Measurements from ENCODE around the gene FBXO11.

Gene FBXO11

DNA sequence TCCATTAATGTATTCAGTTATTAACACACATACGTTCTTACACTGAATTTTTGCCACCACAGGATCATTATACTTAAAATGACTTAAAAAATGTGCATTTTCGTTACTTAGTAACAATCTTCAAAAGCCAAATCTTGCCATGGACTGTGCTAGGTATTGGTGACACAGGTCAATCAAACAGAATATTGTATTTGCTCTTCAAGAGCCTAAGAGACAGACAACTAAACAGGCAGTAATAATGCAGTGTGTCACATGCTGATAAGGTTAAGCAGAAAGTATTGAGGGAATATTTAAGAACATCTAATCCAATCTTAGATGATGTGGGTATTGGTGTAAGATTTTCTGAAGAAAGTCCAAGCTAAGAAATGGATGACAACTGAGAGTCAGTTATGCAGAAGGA, 56.9 kb downstream of the FBXO11 start:
- Histone ChIP-seq H4K20me1 (ENCODE audit: insufficient read depth, low read length) (no peaks in the 10 kb centered on the region), H3K27ac (ENCODE audit: low read length) (no peak overlapping the region), H3F3A (ENCODE audit: insufficient read depth, low read length) (no peaks in the 10 kb centered on the region), H3K9me3 (replicated peaks; ENCODE audit: insufficient read depth, low read length) (no peaks in the 10 kb centered on the region), H3K36me3 (replicated peaks; ENCODE audit: insufficient read depth, low read length) (no peaks in the 10 kb centered on the region), H2AFZ (ENCODE audit: low read length) (no peak overlapping the region), H3K9ac (ENCODE audit: low read length) (no peak overlapping the region), H3K9me2 (replicated peaks; ENCODE audit: insufficient read depth, low read length) (no peaks in the 10 kb centered on the region), H3K27me3 (replicated peaks; ENCODE audit: insufficient read depth, low read length) (no peaks in the 10 kb centered on the region), H3K4me2 (ENCODE audit: low read depth, low read length) (no peak overlapping the region), H3K4me3 (ENCODE audit: low read length) (no peak overlapping the region), H3K79me2 (ENCODE audit: low read length) (peaks cover 91% of the 10 kb centered on the region), H3K4me1 (ENCODE audit: low read length) (no peaks in the 10 kb centered on the region)
- DNase-seq = no peak
- TF ChIP-seq, protein P1, sequence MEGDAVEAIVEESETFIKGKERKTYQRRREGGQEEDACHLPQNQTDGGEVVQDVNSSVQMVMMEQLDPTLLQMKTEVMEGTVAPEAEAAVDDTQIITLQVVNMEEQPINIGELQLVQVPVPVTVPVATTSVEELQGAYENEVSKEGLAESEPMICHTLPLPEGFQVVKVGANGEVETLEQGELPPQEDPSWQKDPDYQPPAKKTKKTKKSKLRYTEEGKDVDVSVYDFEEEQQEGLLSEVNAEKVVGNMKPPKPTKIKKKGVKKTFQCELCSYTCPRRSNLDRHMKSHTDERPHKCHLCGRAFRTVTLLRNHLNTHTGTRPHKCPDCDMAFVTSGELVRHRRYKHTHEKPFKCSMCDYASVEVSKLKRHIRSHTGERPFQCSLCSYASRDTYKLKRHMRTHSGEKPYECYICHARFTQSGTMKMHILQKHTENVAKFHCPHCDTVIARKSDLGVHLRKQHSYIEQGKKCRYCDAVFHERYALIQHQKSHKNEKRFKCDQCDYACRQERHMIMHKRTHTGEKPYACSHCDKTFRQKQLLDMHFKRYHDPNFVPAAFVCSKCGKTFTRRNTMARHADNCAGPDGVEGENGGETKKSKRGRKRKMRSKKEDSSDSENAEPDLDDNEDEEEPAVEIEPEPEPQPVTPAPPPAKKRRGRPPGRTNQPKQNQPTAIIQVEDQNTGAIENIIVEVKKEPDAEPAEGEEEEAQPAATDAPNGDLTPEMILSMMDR (IDR thresholded peaks at IDR 0.05; ENCODE audit: low read length) = no peak
- no peak for TF ChIP-seq EZH2phosphoT487 (IDR thresholded peaks at IDR 0.05; ENCODE audit: low read length)
- TF ChIP-seq EZH2 (optimal IDR thresholded peaks at IDR 0.05; ENCODE audit: low read depth, low read length) = no peak

DNA sequence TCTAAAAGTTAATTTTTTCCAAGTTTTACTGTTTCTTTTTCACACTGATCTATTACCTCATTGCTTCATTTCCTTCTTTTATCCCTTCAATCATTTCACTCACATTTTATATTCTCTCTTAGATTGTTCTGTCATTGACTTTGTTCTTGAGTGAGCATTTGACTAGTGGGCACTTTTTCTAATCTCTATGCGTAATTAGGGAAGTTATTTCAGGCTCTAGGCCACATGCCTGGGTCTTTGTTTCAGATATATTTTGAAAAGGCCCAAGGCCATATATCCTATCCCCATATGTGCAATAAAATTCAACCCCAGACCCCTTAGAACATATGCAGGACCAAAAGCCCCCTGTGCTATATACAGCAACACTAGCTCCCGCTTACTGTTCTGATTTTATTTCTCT, 62.1 kb downstream of the FBXO11 start:
- 0 out of 2 replicates have a peak, but pooled peaks cover 8% of the 10 kb centered on the region for H4K20me1 ChIP-seq (ENCODE audit: insufficient read depth, low read length)

DNA sequence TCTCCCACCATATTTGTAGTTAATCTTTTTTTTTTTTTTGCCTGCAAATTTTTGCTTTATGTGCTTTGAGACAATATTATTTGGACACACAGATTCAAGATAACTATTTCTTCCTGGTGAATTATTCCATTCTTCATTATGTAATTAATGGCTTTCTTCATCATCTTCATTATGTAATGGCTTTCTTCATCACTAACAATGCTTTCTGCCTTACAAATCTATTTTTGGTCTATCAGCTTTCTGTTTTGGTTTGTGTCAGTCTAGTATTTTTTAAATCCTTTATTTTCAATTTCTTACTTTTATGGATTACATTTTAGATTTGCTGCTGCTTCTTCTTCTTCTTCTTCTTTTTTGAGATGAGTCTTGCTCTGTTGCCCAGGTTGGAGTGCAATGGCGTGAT, 62.9 kb downstream of the FBXO11 start:
- TF ChIP-seq, protein P1 (IDR thresholded peaks at IDR 0.05; ENCODE audit: low read length) = no peak
- no peak for TF ChIP-seq EZH2phosphoT487 (IDR thresholded peaks at IDR 0.05; ENCODE audit: low read length)
- no peak for TF ChIP-seq EZH2 (optimal IDR thresholded peaks at IDR 0.05; ENCODE audit: low read depth, low read length)
- Histone ChIP-seq H3F3A (ENCODE audit: insufficient read depth, low read length) (no peaks in the 10 kb centered on the region), H3K79me2 (ENCODE audit: low read length) (peaks cover 82% of the 10 kb centered on the region), H3K4me1 (ENCODE audit: low read length) (no peaks in the 10 kb centered on the region), H3K4me2 (ENCODE audit: low read depth, low read length) (no peak overlapping the region), H2AFZ (ENCODE audit: low read length) (no peak overlapping the region), H3K4me3 (ENCODE audit: low read length) (no peak overlapping the region), H3K9me3 (replicated peaks; ENCODE audit: insufficient read depth, low read length) (no peaks in the 10 kb centered on the region), H3K9ac (ENCODE audit: low read length) (no peak overlapping the region), H3K27me3 (replicated peaks; ENCODE audit: insufficient read depth, low read length) (no peaks in the 10 kb centered on the region), H4K20me1 (ENCODE audit: insufficient read depth, low read length) (0 out of 2 replicates have a peak, but pooled peaks cover 8% of the 10 kb centered on the region), H3K36me3 (replicated peaks; ENCODE audit: insufficient read depth, low read length) (peaks cover 11% of the 10 kb centered on the region; the same call in 1 of the 2 replicates), H3K27ac (ENCODE audit: low read length) (no peak overlapping the region), H3K9me2 (replicated peaks; ENCODE audit: insufficient read depth, low read length) (no peaks in the 10 kb centered on the region)
- no peak for DNase-seq

More for the DNA sequence above, 62.1 kb downstream of the FBXO11 start:
- Histone ChIP-seq H3K4me3 (ENCODE audit: low read length) (no peak overlapping the region), H2AFZ (ENCODE audit: low read length) (no peak overlapping the region), H3K9me2 (replicated peaks; ENCODE audit: insufficient read depth, low read length) (no peaks in the 10 kb centered on the region), H3K4me1 (ENCODE audit: low read length) (no peaks in the 10 kb centered on the region), H3K9me3 (replicated peaks; ENCODE audit: insufficient read depth, low read length) (no peaks in the 10 kb centered on the region), H3K27ac (ENCODE audit: low read length) (no peak overlapping the region), H3K4me2 (ENCODE audit: low read depth, low read length) (no peak overlapping the region), H3K27me3 (replicated peaks; ENCODE audit: insufficient read depth, low read length) (no peaks in the 10 kb centered on the region), H3F3A (ENCODE audit: insufficient read depth, low read length) (no peaks in the 10 kb centered on the region), H3K36me3 (replicated peaks; ENCODE audit: insufficient read depth, low read length) (peaks cover 4% of the 10 kb centered on the region; the same call in 1 of the 2 replicates), H3K9ac (ENCODE audit: low read length) (no peak overlapping the region), H3K79me2 (ENCODE audit: low read length) (peaks cover 88% of the 10 kb centered on the region)
- TF ChIP-seq EZH2 (optimal IDR thresholded peaks at IDR 0.05; ENCODE audit: low read depth, low read length) (no peak), EZH2phosphoT487 (IDR thresholded peaks at IDR 0.05; ENCODE audit: low read length) (no peak)
- TF ChIP-seq, protein P1 (IDR thresholded peaks at IDR 0.05; ENCODE audit: low read length) = no peak
- no peak for DNase-seq
